ENCODE measurements around the gene EPB41L2. TPM values are rescaled to one million over a fixed set of nuclear protein-coding genes. Genes with fewer than 3 reads are reported as not detected.

EPB41L2 gene
- total and polyA plus RNA-seq, 10 donors: 19.3 to 210 (median 123) TPM

- H3K9me3 ChIP-seq: peaks cover 0 to 29% (median 23%) of the 10 kb centered on the region in 8 donors
- peaks cover 0 to 12% (median 0%) of the 10 kb centered on the region in 6 donors for H3K36me3 ChIP-seq
- WGBS, 5 donors: 85 to 100% (median 88%) methylated on average over 5 of the region's 5 CpGs
- H3K4me1 ChIP-seq: peaks cover 0 to 25% (median 9%) of the 10 kb centered on the region in 6 donors
- TF ChIP-seq POLR2A (IDR thresholded peaks at IDR 0.05) (no peak), CTCF (IDR thresholded peaks at IDR 0.05 in 8 of 11, conservative IDR thresholded peaks at IDR 0.05 in 3 of 11) (no peak), POLR2AphosphoS5 (IDR thresholded peaks at IDR 0.05) (no peak)
- intact Hi-C loops (cut with DNase I; ENCODE audit: low total_unique reads): no loop called here
- H3K27ac ChIP-seq: no peak overlapping the region
- no peaks in the 10 kb centered on the region for H3K27me3 ChIP-seq (replicated peaks in 1 of 7)
- DNase-seq: no peak
- no peak overlapping the region for H3K4me3 ChIP-seq
Observed at GRCh38 chr6:131007286-131007685, 55.8 kb downstream of the EPB41L2 start.

GRCh38 chr6:131005439-131006016 is 57.5 kb downstream of the EPB41L2 start:
- TF ChIP-seq POLR2AphosphoS5 (IDR thresholded peaks at IDR 0.05): no peak
- TF ChIP-seq CTCF (IDR thresholded peaks at IDR 0.05 in 8 of 11, conservative IDR thresholded peaks at IDR 0.05 in 3 of 11): no peak
- no peak for TF ChIP-seq POLR2A (IDR thresholded peaks at IDR 0.05)
- H3K4me1 ChIP-seq: peaks cover 0 to 33% (median 14%) of the 10 kb centered on the region in 6 donors
- no peak overlapping the region for H3K4me3 ChIP-seq
- peaks cover 0 to 29% (median 23%) of the 10 kb centered on the region in 8 donors for H3K9me3 ChIP-seq
- H3K27ac ChIP-seq: no peak overlapping the region
- 76 to 95% (median 88%) methylated on average over 3 of the region's 3 CpGs for whole genome bisulfite sequencing, 5 donors
- intact Hi-C loops (cut with DNase I; ENCODE audit: low total_unique reads): no loop called here
- no peak for DNase-seq
- H3K27me3 ChIP-seq (replicated peaks in 1 of 7): no peaks in the 10 kb centered on the region
- H3K36me3 ChIP-seq: peaks cover 0 to 12% (median 0%) of the 10 kb centered on the region in 6 donors

- Histone ChIP-seq H3K27me3 (replicated peaks in 1 of 7) (no peaks in the 10 kb centered on the region), H3K4me3 (no peak overlapping the region), H3K27ac (no peak overlapping the region), H3K9me3 (peaks cover 0 to 29% (median 23%) of the 10 kb centered on the region in 8 donors), H3K36me3 (peaks cover 0 to 12% (median 0%) of the 10 kb centered on the region in 6 donors), H3K4me1 (peaks cover 0 to 33% (median 14%) of the 10 kb centered on the region in 6 donors)
- DNase-seq: no peak
- no peak for TF ChIP-seq POLR2AphosphoS5 (IDR thresholded peaks at IDR 0.05)
- TF ChIP-seq CTCF (IDR thresholded peaks at IDR 0.05 in 8 of 11, conservative IDR thresholded peaks at IDR 0.05 in 3 of 11): no peak
- TF ChIP-seq POLR2A (IDR thresholded peaks at IDR 0.05): no peak
- intact Hi-C loops (cut with DNase I; ENCODE audit: low total_unique reads): no loop called here
- 43 to 66% (median 49%) methylated on average over 2 of the region's 2 CpGs for WGBS, 5 donors
Observed at GRCh38 chr6:131004936-131005335, 58.1 kb downstream of the EPB41L2 start.

- intact Hi-C loops (cut with DNase I; ENCODE audit: low total_unique reads): no loop called here
- no peak for TF ChIP-seq CTCF (IDR thresholded peaks at IDR 0.05 in 8 of 11, conservative IDR thresholded peaks at IDR 0.05 in 3 of 11)
- no peak for TF ChIP-seq POLR2A (IDR thresholded peaks at IDR 0.05)
- no peak for TF ChIP-seq POLR2AphosphoS5 (IDR thresholded peaks at IDR 0.05)
- DNase-seq: no peak
Observed at GRCh38 chr6:131004387-131004755, 58.7 kb downstream of the EPB41L2 start.

More at GRCh38 chr6:131004387-131004755, 58.7 kb downstream of the EPB41L2 start:
- Histone ChIP-seq H3K4me1 (peaks cover 0 to 33% (median 14%) of the 10 kb centered on the region in 6 donors), H3K9me3 (peaks cover 0 to 29% (median 23%) of the 10 kb centered on the region in 8 donors), H3K36me3 (peaks cover 0 to 12% (median 0%) of the 10 kb centered on the region in 6 donors), H3K27me3 (replicated peaks in 1 of 7) (no peaks in the 10 kb centered on the region), H3K27ac (no peak overlapping the region), H3K4me3 (no peak overlapping the region)
- WGBS, 5 donors: 86 to 100% (median 92%) methylated on average over 1 of the region's 1 CpG

All from spleen (tissue), 11 donors.